Measurements from ENCODE around the gene GLI3. TPM values are rescaled to one million over a fixed set of nuclear protein-coding genes. Genes with fewer than 3 reads are reported as not detected.

The GLI3 gene
- total RNA-seq, 1 experiment from 2014 or later, result 45.0 TPM

GRCh38 chr7:42097752-42098151, 139.3 kb downstream of the GLI3 start:
- Histone ChIP-seq H3K23me2 (ENCODE audit: insufficient read length, low read depth, low read length, poor library complexity, severe bottlenecking) (no peaks in the 10 kb centered on the region), H4K8ac (replicated peaks; ENCODE audit: insufficient read length, low read depth, low read length) (no peak overlapping the region), H3K4me1 (ENCODE audit: insufficient read depth, low read length) (no peaks in the 10 kb centered on the region), H2BK5ac (ENCODE audit: insufficient read length, low read length) (no peak overlapping the region), H3K14ac (ENCODE audit: insufficient read depth, low read length) (no peak overlapping the region; the same call in 1 of the 2 replicates), H3K23ac (ENCODE audit: insufficient read length, low read depth, low read length) (no peak overlapping the region), H3K27me3 (ENCODE audit: insufficient read depth, low read length) (peaks cover 35% of the 10 kb centered on the region), H4K20me1 (ENCODE audit: control insufficient read depth, insufficient read depth, insufficient read length) (no peaks in the 10 kb centered on the region), H3T11ph (ENCODE audit: low read length) (no peak overlapping the region), H3K9ac (ENCODE audit: extremely low read depth, insufficient read length, low read length) (no peak overlapping the region), H3K4ac (ENCODE audit: low read depth, low read length) (no peak overlapping the region), H2AK5ac (ENCODE audit: insufficient read length, low read length) (no peak overlapping the region), H3K79me2 (ENCODE audit: insufficient read depth, low read length) (no peaks in the 10 kb centered on the region), H2BK20ac (ENCODE audit: low read depth, low read length, poor library complexity, severe bottlenecking) (no peak overlapping the region), H2BK12ac (ENCODE audit: insufficient read length, low read depth, low read length) (no peak overlapping the region), H4K5ac (ENCODE audit: insufficient read length, low read depth, low read length) (no peak overlapping the region), H2BK120ac (ENCODE audit: low read depth, low read length, poor library complexity, severe bottlenecking) (no peak overlapping the region), H3K56ac (ENCODE audit: insufficient read length, low read depth, low read length) (no peak overlapping the region), H3K18ac (ENCODE audit: insufficient read length, low read depth, low read length) (no peak overlapping the region), H4K91ac (ENCODE audit: insufficient read length, low read depth, low read length) (no peak overlapping the region), H3K27ac (ENCODE audit: insufficient read length, low read depth, low read length) (no peak overlapping the region), H3K9me3 (ENCODE audit: control insufficient read depth, low read depth, low read length) (no peaks in the 10 kb centered on the region), H2AFZ (ENCODE audit: low read length) (no peak overlapping the region), H2BK15ac (ENCODE audit: low read depth, low read length) (no peak overlapping the region), H3K4me2 (ENCODE audit: insufficient read depth, insufficient read length, low read length) (no peak overlapping the region), H3K79me1 (ENCODE audit: insufficient read depth, low read depth, low read length, poor library complexity, severe bottlenecking) (no peaks in the 10 kb centered on the region)
- no CpG with 5 or more reads among the region's 5 CpGs for WGBS (ENCODE audit: extremely low coverage, insufficient read length, low lambda C conversion rate)
- H3K4me1 Mint-ChIP-seq, result peaks cover 32 to 33% of the 10 kb centered on the region in 2 experiments
- peaks cover 7 to 13% (median 12%) of the 10 kb centered on the region in 3 experiments for H3K36me3 Mint-ChIP-seq (ENCODE audit: insufficient read depth in 1 of 3, low read depth in 3 of 3)
- no peak overlapping the region for H3K27ac Mint-ChIP-seq
- H3K9me3 Mint-ChIP-seq, result peaks cover 2 to 6% of the 10 kb centered on the region in 2 experiments; a peak in 2 of 5 replicates
- no peak for DNase-seq
- H3K27me3 Mint-ChIP-seq (ENCODE audit: low read depth), result peaks cover 36% of the 10 kb centered on the region
- TF ChIP-seq CTCF (conservative IDR thresholded peaks at IDR 0.05), result peak; percentile 42
- H3K4me3 Mint-ChIP-seq, result no peak overlapping the region
